Measurements from ENCODE around the gene USP5.

Gene USP5, protein sequence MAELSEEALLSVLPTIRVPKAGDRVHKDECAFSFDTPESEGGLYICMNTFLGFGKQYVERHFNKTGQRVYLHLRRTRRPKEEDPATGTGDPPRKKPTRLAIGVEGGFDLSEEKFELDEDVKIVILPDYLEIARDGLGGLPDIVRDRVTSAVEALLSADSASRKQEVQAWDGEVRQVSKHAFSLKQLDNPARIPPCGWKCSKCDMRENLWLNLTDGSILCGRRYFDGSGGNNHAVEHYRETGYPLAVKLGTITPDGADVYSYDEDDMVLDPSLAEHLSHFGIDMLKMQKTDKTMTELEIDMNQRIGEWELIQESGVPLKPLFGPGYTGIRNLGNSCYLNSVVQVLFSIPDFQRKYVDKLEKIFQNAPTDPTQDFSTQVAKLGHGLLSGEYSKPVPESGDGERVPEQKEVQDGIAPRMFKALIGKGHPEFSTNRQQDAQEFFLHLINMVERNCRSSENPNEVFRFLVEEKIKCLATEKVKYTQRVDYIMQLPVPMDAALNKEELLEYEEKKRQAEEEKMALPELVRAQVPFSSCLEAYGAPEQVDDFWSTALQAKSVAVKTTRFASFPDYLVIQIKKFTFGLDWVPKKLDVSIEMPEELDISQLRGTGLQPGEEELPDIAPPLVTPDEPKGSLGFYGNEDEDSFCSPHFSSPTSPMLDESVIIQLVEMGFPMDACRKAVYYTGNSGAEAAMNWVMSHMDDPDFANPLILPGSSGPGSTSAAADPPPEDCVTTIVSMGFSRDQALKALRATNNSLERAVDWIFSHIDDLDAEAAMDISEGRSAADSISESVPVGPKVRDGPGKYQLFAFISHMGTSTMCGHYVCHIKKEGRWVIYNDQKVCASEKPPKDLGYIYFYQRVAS

GRCh38 chr12:6851921-6852650 is at the start of gene USP5:
USP5 (plus strand) TSS chr12:6852150; CDS start chr12:6852180, 30 bp downstream.
- no peaks in the 10 kb centered on the region for H3K9me3 ChIP-seq (ENCODE audit: low read length)
- H3K36me3 ChIP-seq (ENCODE audit: insufficient read depth, low read length), result peaks cover 27% of the 10 kb centered on the region
- H3K4me3 ChIP-seq (ENCODE audit: low read depth in 1 of 2, low read length in 2 of 2), result peak within 1 kb of the TSS; percentile 64 to 82
- peak within 1 kb of the TSS; percentile 69 for H3K9ac ChIP-seq (ENCODE audit: low read length)
- peak within 1 kb of the TSS; percentile 94 for H3K27ac ChIP-seq (ENCODE audit: low read depth, low read length)
- peaks cover 21% of the 10 kb centered on the region for H3K4me1 ChIP-seq (ENCODE audit: insufficient read depth, low read length)
- no peaks in the 10 kb centered on the region for H3K27me3 ChIP-seq (ENCODE audit: control insufficient read depth in 1 of 2, insufficient read depth in 2 of 2, low read length in 2 of 2)

DNA sequence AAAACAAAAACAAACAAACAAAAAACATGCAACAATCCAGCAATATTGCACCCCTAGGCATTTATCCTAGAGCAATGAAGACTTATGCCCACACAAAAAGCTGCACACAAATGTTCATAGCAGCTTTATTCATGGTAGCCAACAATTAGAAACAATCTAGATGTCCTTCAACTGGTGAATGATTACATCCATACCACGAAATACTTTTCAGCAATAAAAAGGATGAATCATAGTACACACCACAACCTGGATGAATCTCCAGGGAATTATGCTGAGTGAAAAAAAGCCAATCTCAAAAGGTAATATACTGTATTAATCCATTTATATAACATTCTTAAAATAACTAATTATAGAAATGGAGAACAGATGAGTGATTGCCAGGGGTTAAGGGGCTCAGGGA is 44.8 kb upstream of the USP5 start:
- Histone ChIP-seq H3K9me3 (ENCODE audit: low read length) (no peaks in the 10 kb centered on the region), H3K27ac (ENCODE audit: low read depth, low read length) (no peak overlapping the region), H3K4me3 (ENCODE audit: low read depth in 1 of 2, low read length in 2 of 2) (no peak overlapping the region), H3K4me1 (ENCODE audit: insufficient read depth, low read length) (no peaks in the 10 kb centered on the region), H3K36me3 (ENCODE audit: insufficient read depth, low read length) (no peaks in the 10 kb centered on the region), H3K27me3 (ENCODE audit: control insufficient read depth in 1 of 2, insufficient read depth in 2 of 2, low read length in 2 of 2) (no peaks in the 10 kb centered on the region), H3K9ac (ENCODE audit: low read length) (no peak overlapping the region)

- H3K4me1 ChIP-seq (ENCODE audit: insufficient read depth, low read length), result no peaks in the 10 kb centered on the region
- no peaks in the 10 kb centered on the region for H3K36me3 ChIP-seq (ENCODE audit: insufficient read depth, low read length)
- no peak overlapping the region for H3K9ac ChIP-seq (ENCODE audit: low read length)
- H3K4me3 ChIP-seq (ENCODE audit: low read depth in 1 of 2, low read length in 2 of 2), result no peak overlapping the region
- no peak overlapping the region for H3K27ac ChIP-seq (ENCODE audit: low read depth, low read length)
- H3K27me3 ChIP-seq (ENCODE audit: control insufficient read depth in 1 of 2, insufficient read depth in 2 of 2, low read length in 2 of 2), result no peaks in the 10 kb centered on the region
- no peaks in the 10 kb centered on the region for H3K9me3 ChIP-seq (ENCODE audit: low read length)
Measured at GRCh38 chr12:6809056-6809455, 42.9 kb upstream of the USP5 start.

- Histone ChIP-seq H3K4me1 (ENCODE audit: insufficient read depth, low read length) (no peaks in the 10 kb centered on the region), H3K9me3 (ENCODE audit: low read length) (no peaks in the 10 kb centered on the region), H3K9ac (ENCODE audit: low read length) (no peak overlapping the region), H3K27ac (ENCODE audit: low read depth, low read length) (no peak overlapping the region), H3K36me3 (ENCODE audit: insufficient read depth, low read length) (no peaks in the 10 kb centered on the region), H3K4me3 (ENCODE audit: low read depth in 1 of 2, low read length in 2 of 2) (no peak overlapping the region), H3K27me3 (ENCODE audit: control insufficient read depth in 1 of 2, insufficient read depth in 2 of 2, low read length in 2 of 2) (no peaks in the 10 kb centered on the region)
Measured at GRCh38 chr12:6810758-6811157, 41.2 kb upstream of the USP5 start.

DNA sequence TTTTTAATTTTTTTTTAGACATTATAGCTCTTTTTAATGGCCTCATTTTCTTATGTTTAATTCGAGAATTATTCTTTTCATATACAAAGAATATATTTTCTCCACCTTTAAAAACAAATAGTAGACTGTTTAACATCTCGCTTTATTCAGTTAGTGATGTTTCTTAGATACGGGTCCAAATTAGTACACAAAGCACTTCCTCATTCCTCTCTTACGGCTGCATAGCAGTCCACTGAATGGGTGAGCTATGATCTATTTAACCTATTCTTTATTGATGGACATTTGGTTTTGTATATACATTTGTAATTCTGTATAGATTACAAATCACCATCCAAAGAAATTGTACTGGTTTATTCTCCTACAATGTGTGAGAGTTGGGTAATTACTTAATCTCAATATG is 38.6 kb upstream of the USP5 start:
- no peaks in the 10 kb centered on the region for H3K4me1 ChIP-seq (ENCODE audit: insufficient read depth, low read length)
- no peaks in the 10 kb centered on the region for H3K27me3 ChIP-seq (ENCODE audit: control insufficient read depth in 1 of 2, insufficient read depth in 2 of 2, low read length in 2 of 2)
- H3K36me3 ChIP-seq (ENCODE audit: insufficient read depth, low read length), result no peaks in the 10 kb centered on the region
- H3K9ac ChIP-seq (ENCODE audit: low read length), result no peak overlapping the region
- H3K27ac ChIP-seq (ENCODE audit: low read depth, low read length), result no peak overlapping the region
- H3K4me3 ChIP-seq (ENCODE audit: low read depth in 1 of 2, low read length in 2 of 2), result no peak overlapping the region
- no peaks in the 10 kb centered on the region for H3K9me3 ChIP-seq (ENCODE audit: low read length)

- Histone ChIP-seq H3K27ac (ENCODE audit: low read depth, low read length) (no peak overlapping the region), H3K36me3 (ENCODE audit: insufficient read depth, low read length) (no peaks in the 10 kb centered on the region), H3K27me3 (ENCODE audit: control insufficient read depth in 1 of 2, insufficient read depth in 2 of 2, low read length in 2 of 2) (no peaks in the 10 kb centered on the region), H3K9ac (ENCODE audit: low read length) (no peak overlapping the region), H3K4me3 (ENCODE audit: low read depth in 1 of 2, low read length in 2 of 2) (no peak overlapping the region), H3K4me1 (ENCODE audit: insufficient read depth, low read length) (peaks cover 6% of the 10 kb centered on the region), H3K9me3 (ENCODE audit: low read length) (no peaks in the 10 kb centered on the region)
Measured at GRCh38 chr12:6816598-6816997, 35.4 kb upstream of the USP5 start.

GRCh38 chr12:6817098-6817497 is 34.9 kb upstream of the USP5 start:
- Histone ChIP-seq H3K9me3 (ENCODE audit: low read length) (no peaks in the 10 kb centered on the region), H3K27me3 (ENCODE audit: control insufficient read depth in 1 of 2, insufficient read depth in 2 of 2, low read length in 2 of 2) (no peaks in the 10 kb centered on the region), H3K4me1 (ENCODE audit: insufficient read depth, low read length) (peaks cover 9% of the 10 kb centered on the region)

GRCh38 chr12:6817662-6818157 is 34.2 kb upstream of the USP5 start:
- H3K27ac ChIP-seq (ENCODE audit: low read depth, low read length), result no peak overlapping the region
- no peak overlapping the region for H3K4me3 ChIP-seq (ENCODE audit: low read depth in 1 of 2, low read length in 2 of 2)
- no peaks in the 10 kb centered on the region for H3K9me3 ChIP-seq (ENCODE audit: low read length)
- H3K27me3 ChIP-seq (ENCODE audit: control insufficient read depth in 1 of 2, insufficient read depth in 2 of 2, low read length in 2 of 2), result no peaks in the 10 kb centered on the region
- peaks cover 12% of the 10 kb centered on the region for H3K4me1 ChIP-seq (ENCODE audit: insufficient read depth, low read length)
- H3K9ac ChIP-seq (ENCODE audit: low read length), result no peak overlapping the region
- H3K36me3 ChIP-seq (ENCODE audit: insufficient read depth, low read length), result no peaks in the 10 kb centered on the region

More at GRCh38 chr12:6817098-6817497, 34.9 kb upstream of the USP5 start:
- Histone ChIP-seq H3K36me3 (ENCODE audit: insufficient read depth, low read length) (no peaks in the 10 kb centered on the region), H3K4me3 (ENCODE audit: low read depth in 1 of 2, low read length in 2 of 2) (no peak overlapping the region), H3K27ac (ENCODE audit: low read depth, low read length) (no peak overlapping the region), H3K9ac (ENCODE audit: low read length) (no peak overlapping the region)

GRCh38 chr12:6818222-6818621 is 33.7 kb upstream of the USP5 start:
- H3K36me3 ChIP-seq (ENCODE audit: insufficient read depth, low read length), result no peaks in the 10 kb centered on the region
- no peaks in the 10 kb centered on the region for H3K27me3 ChIP-seq (ENCODE audit: control insufficient read depth in 1 of 2, insufficient read depth in 2 of 2, low read length in 2 of 2)
- no peak overlapping the region for H3K27ac ChIP-seq (ENCODE audit: low read depth, low read length)
- no peak overlapping the region for H3K9ac ChIP-seq (ENCODE audit: low read length)
- H3K9me3 ChIP-seq (ENCODE audit: low read length), result no peaks in the 10 kb centered on the region
- peaks cover 12% of the 10 kb centered on the region for H3K4me1 ChIP-seq (ENCODE audit: insufficient read depth, low read length)
- H3K4me3 ChIP-seq (ENCODE audit: low read depth in 1 of 2, low read length in 2 of 2), result no peak overlapping the region

DNA sequence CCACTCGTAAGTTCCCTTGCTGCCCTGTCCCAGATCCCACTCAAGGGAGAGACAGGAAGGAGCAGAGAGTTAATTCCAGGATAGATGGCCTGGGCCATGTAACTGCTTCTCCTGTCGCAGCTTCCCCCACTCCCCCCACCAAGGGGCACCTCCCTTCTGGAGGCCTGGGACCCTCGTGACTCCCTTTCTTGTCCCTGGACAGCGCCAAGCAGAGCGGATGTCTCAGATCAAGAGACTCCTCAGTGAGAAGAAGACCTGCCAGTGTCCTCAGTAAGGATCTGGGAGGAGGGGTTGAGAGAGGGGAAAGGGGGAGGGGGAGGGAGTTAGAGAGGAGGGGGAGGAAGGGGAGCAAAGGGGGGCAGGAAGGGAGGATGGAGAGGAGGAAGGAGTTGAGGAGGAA is 33.3 kb upstream of the USP5 start:
- H3K4me1 ChIP-seq (ENCODE audit: insufficient read depth, low read length), result peaks cover 12% of the 10 kb centered on the region
- H3K9ac ChIP-seq (ENCODE audit: low read length), result no peak overlapping the region
- H3K9me3 ChIP-seq (ENCODE audit: low read length), result no peaks in the 10 kb centered on the region
- H3K27ac ChIP-seq (ENCODE audit: low read depth, low read length), result no peak overlapping the region
- H3K27me3 ChIP-seq (ENCODE audit: control insufficient read depth in 1 of 2, insufficient read depth in 2 of 2, low read length in 2 of 2), result no peaks in the 10 kb centered on the region
- no peaks in the 10 kb centered on the region for H3K36me3 ChIP-seq (ENCODE audit: insufficient read depth, low read length)
- no peak overlapping the region for H3K4me3 ChIP-seq (ENCODE audit: low read depth in 1 of 2, low read length in 2 of 2)

Data from muscle layer of colon (tissue), 2 donors.